Activated T-cell treated with anti-CD3 and anti-CD28 coated beads for 24 hours (primary cell): ENCODE results near the gene FUZ.

Source experiments
- DNase-seq: peaks from one replicate; pipeline ENCODE4 v3.0.0-alpha.2; 2020; ENCODE audit warnings: low read depth

FUZ gene, protein sequence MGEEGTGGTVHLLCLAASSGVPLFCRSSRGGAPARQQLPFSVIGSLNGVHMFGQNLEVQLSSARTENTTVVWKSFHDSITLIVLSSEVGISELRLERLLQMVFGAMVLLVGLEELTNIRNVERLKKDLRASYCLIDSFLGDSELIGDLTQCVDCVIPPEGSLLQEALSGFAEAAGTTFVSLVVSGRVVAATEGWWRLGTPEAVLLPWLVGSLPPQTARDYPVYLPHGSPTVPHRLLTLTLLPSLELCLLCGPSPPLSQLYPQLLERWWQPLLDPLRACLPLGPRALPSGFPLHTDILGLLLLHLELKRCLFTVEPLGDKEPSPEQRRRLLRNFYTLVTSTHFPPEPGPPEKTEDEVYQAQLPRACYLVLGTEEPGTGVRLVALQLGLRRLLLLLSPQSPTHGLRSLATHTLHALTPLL

DNA sequence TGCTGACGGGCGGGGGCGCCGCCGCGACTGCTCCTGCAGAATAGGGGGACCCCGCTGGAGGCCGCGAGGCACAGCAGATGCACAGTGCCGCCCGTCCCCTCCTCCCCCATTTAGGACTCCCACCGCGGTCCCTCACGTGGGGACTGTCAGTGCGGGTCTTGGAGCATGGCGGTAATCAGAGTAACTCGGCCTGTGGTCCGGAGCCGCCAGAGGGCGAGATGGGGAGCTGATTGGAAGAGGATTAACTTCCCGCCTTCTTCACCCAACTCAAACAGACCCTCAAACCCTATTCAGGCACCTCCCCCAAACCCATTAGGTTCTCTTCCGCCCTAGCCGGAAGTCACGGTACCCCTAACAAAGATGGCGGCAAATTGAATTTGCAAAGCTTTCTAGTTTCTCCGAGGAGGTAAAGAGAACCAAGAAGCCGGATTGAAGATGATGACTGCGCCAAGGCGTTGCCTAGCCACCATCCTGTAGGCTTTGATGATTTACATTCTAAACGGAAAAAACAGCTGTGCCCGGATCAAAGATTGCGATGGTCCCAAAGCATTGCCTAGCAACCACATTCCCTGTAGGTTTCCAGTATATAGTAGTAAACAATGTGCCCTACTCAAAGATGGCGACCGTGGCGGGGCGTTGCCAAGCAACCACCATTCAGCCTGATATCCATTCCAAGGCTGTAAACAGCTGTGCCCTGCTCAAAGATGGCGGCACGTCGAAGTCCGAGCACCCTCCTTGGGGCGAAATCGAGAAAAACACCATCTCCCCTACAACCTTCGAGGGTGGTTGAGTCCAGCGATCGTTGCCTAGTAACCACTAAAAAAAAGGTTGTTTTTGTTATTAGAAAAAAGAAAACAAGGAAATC, at the start of gene FUZ:
FUZ (minus strand) TSS at position 296 of the 865 bp plus-strand sequence; CDS start at position 110, 186 bp downstream.
- peak; percentile 86 for DNase-seq

DNA sequence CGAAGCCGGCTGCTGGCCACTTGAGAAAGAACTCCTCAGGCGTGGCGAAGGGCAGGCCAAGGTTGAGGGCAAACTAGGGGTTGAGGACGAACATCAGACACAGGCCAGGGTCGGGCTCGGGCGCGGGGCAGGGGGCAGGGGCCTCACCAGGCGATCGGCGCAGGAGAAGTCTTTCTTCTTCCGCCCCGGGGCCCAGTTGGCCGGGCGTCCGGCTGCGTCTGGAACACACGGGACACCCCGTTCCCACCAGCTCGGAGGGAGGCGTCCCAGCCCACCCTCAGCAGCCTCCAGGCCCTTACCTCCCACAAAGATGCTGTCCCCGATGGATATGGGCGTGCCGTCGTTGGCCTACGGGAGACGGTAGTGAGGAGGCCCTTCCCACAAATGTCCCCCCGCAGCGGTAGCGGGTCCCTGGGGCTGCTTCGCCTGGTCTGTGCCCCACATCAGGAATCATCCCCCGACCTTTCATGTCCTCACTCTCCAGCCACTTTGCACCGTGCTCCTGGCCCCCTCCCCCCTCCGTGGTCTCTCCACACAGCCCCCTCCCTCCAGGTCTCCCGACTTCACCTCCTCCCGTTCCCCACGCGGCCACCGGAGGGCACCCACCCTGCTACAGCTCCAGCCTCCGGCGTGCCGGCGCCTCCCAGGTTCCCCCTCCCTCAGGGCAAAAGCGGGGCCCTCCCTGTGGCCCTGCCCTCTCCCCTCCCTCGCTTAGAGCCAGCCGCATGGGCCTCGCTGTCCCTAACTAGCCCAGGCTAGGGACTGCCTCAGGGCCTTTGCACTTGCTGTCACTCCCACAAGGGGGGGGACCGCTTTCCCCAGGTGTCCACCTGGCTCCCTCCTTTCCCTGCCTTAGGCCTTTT, 49.5 kb upstream of the FUZ start:
- no peak for DNase-seq

DNA sequence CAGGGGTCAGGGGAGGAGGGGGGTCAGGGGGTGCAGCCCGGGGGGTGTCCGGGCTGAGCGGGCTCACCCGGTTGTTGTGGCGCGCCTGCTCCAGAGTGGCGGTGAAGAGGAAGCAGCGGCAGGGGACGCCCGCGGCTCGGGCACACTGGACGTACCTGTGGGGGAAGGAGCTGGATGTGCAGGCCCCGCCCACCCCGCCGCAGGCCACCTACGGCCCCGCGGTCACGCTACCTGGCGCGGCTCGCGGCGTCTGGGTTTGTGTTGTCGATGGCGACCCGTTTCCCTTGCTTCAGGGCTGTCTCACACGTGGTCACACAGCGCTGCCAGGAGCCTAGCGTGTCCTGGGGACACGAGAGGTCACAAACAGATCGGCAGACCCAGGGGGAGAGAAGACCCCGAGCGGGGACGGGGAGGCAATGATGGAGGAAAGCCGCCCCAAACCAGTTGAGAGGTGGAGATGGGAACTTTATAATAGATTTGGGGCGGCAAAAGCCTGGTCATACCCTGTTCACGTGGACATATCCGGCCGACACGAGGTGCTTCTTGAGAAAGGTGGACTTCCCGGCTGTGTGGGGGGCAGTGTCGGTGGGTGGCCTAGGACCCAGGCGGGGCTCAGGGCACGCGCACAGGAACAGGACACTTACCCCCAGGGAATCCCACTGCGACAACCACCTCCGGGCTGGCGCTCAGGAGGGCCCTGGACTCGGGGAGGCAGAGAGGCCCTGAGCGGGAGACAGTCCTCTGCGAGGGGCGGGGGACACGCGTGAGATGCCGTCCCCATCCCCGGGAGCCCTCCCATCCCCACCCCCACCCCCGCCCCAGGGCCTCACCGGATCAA, 48.7 kb upstream of the FUZ start:
- no peak for DNase-seq

DNA sequence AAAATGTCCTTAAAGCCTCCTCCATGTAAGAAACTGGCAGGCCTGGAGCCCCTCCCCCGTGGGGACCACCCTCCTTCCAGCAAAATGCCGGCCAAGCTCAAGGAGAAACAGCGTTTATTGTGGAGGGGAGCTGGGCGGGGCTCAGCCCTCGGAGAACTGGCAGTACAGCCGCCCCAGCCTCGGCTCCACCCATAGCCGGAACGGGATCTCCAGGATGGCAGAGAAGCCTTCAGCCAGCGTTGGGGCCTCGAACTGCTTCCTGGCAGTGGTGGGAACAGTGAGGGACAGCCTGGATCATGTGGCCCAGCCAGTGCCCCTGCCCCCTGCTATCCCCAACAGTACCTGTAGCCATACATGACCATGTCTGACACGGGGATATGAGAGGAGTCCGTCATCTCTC, 48.0 kb upstream of the FUZ start:
- DNase-seq = no peak

DNA sequence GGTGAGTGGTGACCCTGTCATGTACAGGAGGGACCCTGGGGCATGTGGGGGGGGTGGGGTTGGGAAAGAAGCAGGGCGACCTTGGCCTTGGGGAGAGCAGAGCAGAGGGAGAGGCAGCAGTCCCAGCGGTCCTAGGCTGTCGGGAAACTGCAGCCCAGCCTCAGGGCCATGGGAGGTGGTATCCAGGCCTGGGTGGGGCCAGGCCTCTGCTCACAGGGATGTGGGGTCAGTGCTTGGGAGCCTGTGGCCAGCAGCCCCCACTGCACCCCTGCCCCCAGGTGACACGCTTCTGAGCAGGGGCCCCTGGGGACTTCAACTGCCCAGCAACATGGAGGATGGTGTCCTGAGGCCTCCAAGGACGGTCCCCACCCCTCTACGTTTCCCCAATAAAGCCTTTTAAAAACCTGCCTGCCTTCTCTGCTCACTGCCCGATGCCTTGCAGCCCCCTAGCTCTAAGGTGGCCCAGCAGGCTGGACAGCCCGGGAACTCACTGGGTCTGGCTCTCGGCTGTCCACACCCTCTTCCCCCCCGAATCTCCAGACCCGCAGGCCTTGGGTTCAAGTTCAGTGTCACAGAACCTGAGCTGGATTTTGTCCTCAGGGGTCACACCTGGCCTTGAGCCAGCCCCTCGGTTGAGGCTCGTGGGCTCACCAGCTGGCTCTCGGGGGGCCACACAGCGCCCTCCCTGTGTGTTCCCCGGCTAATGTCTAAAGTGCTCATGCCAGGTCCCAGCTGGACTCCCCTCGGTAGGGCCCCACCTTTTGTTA, 47.4 kb upstream of the FUZ start:
- no peak for DNase-seq

DNA sequence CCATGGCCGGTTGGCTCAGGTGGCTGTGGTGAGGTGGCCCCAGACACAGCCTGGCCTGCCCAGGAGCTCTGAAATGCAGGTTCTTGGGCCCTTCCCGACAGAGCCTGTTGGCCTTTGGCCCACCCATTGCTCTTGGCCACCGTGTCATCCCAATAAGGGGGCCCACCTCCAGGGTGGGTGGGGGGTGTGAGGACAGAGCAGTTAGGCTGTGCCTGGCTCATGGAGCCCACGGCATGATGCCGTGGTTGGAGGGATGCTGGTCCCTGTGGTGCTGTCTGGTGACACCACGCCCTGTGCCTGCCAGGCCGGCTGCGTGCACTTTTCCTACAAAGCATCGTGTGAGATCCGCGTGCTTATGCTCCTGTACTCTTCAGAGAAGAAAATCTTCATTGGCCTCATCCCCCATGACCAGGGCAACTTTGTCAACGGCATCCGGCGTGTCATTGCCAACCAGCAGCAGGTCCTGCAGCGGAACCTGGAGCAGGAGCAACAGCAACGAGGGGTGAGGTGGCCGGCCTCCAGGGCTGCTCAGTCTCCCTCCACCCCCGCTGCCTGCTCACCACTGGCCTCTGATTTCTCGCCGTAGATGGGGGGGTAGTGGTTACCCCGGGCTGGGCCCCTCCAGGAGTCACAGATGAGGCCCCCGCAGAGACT, 46.7 kb upstream of the FUZ start:
- no peak for DNase-seq

DNA sequence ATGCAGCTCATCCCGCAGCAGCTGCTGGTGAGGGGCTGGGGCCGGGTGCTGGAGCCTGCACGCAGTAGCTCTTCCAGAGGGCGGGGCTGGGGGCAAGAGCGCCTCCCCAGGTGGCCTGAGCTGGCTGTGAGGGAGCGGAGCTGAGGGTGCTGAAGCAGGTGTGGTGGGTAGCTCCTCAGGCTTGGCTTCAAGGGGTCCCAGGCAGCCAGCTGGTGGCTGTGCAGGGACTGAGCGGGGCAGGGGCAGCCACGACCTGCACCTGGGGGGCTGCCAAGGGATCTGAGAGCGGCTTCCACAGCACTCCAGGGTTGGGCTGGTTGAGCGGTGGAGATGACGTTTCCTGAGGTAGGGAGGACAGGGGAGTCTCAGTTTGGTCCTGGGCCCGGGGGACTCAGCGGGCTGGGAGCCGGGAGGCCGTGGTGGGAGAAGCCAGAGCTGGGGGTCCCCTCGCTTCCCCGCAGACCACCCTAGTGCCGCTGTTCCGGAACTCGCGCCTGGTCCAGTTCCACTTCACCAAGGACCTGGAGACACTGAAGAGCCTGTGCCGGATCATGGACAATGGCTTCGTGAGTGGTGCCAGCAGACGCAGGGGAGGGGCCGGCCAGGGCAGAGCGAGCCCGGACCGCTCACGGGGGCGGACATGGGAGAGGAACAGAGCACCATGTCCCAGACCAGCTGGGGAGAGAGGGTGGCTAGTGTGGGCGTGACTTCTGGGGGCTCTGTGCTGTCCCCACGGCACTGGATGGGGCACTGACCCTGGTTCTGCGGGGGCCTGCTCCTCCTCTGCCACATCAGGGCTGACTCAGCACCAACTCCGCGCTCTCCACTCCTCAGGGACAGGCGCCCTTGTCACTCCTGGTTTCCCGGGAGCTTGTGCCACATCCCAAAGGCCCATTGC, 45.2 kb upstream of the FUZ start:
- no peak for DNase-seq

DNA sequence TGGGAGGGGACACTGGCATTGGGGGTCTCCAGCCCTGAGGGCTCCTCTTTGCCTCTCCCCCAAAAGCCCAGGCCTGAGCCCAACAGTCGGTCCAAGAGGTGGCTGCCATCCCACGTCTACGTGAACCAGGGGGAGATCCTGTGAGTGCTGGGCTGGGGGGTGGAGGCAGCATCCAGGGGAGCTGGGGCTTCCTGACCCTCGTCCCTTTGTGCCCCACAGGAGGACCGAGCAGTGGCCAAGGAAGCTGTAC, 44.7 kb upstream of the FUZ start:
- no peak for DNase-seq

DNA sequence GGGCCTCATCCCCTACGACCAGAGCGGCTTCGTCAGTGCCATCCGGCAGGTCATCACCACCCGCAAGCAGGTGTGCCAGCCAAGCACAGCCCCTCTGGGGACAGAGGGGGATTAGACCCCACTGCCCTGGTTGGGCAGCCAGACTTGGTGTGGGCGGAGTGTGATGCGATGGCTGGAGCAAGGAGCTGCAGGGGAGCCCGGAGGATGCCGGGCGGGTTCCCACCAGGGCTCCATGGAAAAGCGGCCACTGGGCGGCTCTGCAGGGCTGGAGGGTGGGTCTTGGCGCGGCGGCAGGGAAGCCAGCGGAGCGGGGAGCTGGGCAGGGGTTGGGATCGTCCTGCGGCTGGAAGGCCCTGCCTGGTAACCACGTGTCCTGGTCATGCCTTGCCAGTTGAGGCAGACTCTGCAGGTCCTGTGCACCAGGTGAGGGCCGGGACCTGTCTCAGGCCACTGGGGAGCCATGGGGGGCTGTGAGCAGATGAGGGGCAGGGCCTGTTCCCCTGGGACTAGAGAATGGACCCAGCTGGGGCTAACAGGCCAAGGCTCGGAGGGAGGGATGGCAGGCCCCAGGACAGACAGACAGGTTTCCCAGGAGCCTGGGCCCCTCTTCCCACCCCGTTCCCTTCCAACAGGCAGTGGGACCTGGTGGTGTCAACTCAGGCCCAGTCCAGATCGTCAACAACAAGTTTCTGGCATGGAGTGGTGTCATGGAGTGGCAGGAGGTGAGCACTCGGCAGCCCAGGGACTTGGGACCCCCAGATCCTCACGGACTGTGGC, 44.2 kb upstream of the FUZ start:
- no peak for DNase-seq

DNA sequence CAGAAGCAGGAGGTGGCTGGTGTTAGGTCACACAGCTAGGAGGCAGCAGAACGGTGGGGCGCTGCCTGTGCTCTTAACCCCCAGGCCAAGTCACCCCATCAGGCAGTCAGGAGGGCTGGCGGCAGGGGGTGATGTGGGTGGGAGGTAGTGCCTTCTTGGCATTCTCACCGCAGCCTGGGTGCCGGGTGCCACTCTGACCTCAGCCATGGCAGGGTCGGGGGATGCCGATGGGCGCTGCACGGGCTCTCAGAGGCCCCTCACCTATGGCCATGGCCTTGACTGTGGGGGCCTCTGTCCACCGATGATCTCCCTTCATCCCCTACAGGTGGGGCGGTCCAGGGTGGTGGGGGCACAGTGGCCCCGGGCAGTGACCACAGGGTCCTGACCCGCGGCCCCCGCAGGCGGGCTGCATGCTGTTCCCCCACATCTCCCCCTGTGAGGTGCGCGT, 43.5 kb upstream of the FUZ start:
- DNase-seq = no peak

DNA sequence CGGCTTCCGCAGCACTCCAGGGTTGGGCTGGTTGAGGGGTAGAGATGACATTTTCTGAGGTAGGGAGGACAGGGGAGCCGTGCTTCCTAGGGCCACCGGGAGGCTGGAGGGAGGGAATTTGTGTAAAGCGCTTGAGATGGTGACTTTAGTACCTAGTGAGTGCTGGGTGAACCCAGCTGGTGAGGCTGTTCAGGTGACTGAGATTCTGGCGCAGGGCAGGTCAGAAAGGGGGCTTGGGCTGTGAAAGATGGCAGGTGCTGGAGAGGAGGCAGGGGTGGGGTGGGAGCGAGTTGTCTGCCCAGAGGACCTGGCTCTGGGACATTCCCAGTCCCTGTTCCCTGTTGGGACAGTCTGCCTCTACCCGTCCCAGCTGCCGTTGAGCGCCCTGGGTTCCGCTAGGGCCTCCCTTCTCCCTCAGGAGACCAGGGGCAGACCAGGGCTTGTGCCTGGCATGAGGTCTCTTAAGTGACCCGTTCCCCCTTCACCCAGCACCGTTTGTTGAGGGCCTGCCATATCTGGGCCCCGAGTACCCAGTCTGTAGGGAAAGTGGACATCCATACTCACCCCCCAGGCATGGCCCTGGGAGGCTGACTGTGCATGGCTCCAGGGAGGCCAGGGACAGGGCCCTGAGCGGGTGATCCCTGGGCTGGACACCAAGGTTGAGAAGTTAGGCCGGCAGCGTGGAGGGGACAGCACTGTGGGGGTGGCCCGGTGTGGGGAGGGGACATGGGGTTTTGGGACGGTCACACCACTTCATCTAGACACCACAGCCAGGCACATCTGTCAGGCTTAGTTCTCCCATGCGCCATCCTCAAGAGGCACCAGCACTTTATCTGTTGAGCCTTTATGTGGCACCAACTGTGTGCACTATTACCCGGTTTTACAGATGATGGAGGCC, 42.8 kb upstream of the FUZ start:
- no peak for DNase-seq

DNA sequence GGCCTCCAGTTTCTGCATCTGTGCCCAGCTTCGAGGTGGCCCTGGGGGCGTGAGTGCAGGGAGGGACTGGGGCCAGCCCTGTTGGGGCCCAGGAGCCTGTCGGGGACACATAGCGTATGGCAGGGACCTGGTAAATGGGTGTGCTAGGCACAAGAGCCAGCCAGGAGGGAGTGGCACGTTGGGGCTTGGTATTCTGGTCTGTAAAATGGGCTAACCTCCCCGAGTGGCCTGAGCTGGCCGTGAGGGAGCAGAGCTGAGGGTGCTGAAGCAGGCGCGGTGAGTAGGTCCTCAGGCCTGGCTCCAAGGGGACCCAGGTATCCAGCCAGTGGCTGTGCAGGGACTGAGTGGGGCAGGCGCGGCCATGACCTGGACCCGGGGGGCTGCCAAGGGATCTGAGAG, 42.2 kb upstream of the FUZ start:
- no peak for DNase-seq

DNA sequence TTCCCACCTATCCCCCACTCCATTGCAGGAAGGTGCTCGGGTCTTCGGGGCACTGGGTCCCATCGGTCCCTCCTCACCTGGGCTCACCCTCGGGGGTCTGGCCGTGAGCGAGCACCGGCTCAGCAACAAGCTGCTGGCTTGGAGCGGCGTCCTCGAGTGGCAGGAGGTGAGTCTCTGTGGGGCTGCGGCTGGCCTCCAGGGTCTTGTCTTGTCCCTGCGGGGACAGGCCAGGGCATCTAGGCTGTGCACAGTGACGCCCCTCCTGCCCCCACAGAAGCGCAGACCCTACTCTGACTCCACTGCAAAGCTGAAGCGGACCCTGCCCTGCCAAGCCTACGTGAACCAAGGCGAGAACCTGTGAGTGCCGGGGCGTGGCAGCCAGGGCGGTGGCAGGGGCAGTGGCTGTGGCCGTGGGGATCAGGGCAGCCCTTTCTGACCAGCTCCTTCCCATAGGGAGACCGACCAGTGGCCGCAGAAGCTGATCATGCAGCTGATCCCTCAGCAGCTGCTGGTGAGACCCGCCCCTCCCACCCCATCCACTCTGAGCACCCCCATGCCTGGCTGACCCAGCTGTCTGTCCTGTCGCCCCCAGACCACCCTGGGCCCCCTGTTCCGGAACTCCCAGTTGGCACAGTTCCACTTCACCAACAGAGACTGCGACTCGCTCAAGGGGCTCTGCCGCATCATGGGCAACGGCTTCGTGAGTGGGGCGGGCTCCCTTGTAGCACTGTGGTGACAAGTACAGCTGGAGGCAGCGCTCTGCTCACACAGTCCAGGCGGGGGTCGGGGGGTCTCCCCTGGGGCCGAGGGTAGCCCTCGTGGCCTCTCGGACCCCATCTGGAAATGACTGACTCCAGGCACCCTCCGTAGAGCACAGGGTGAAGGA, 41.5 kb upstream of the FUZ start:
- DNase-seq = no peak

DNA sequence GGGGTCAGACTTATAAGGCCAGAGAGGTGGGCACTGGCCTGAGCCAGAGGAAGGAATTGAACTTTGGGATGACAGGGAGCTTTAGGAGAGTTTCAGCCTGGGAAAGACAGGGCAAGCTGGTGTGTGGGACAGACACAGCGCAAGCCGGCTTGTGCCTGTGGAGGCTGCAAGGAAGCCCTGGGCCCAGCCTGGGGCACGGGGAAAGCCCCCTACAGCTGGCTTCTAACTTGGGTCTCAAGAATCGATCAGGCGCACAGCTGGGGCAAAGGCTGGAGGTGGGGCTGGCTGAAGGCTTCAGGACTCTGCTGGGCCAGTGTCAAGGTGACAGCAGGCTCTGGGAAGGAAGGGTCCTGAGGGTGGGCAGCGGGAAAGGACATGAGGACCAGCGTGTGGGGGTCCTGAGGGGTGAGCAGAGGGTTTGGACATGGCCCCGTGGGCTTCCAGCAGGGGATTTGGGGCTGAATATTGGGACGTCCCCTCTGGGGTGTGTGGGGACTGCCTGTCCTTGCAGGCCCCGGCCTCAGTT, 40.8 kb upstream of the FUZ start:
- DNase-seq = no peak

DNA sequence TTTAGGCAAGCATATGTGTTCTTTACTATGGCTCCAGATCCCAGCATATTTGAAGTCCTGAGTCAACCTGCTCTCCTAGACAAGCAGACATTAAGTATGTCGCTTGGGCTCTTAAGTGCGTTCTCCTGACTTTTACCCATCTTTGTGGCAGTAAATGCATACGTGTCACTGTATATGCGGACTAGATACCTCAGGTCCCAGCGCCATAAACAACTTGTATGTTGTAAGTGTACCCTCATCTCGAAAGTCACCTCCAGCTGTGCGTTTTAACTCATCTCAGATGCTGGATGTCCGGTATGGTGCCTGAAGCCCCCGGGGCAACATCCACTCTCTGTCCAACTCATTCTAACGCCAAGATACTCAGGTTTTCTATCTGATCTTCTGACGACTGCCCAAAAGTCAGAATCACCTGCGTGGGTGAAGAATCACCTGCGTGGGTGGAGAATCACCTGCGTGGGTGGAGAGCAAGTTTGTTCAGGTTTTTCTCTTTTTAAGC, 39.6 kb upstream of the FUZ start:
- no peak for DNase-seq
